WTC11 (cell line): ENCODE measurements around the gene CTNNA2. TPM values are rescaled to one million over a fixed set of nuclear protein-coding genes. Genes with fewer than 3 reads are reported as not detected.

Experiments
- ATAC-seq: fragments of 200-7000 bp; cut with Tn5 transposase; 2 replicates; pipeline ENCODE4 v1.10.0; 2021; ENCODE audit warnings: mild to moderate bottlenecking, moderate library complexity
- CTCF ChIA-PET: fragments of 300-600 bp; sonication (Branson Sonifier 250); formaldehyde crosslinking; loops from one replicate; lab custom pipeline; 2021; ENCODE audit warnings: antibody characterized with exemption; lab: Charles Lee
- POLR2A ChIA-PET: fragments of 350-600 bp; sonication (Branson Sonifier 250); formaldehyde crosslinking; loops from one replicate; lab custom pipeline; 2021; ENCODE audit warnings: antibody characterized with exemption; lab: Charles Lee
- DNase-seq: peaks from one replicate; pipeline ENCODE4 v3.0.0; 2021; ENCODE audit warnings: low spot score
- H3K27ac Mint-ChIP-seq: 2 replicates; pipeline ENCODE4 v1.8.0; 2021; ENCODE audit warnings: mixed read lengths
- H3K27me3 Mint-ChIP-seq: 2 replicates; pipeline ENCODE4 v1.8.0; 2021; ENCODE audit warnings: low read depth, mild to moderate bottlenecking, moderate library complexity, mixed read lengths
- H3K36me3 Mint-ChIP-seq: 2 replicates; pipeline ENCODE4 v1.8.0; 2021; ENCODE audit warnings: mixed read lengths
- H3K4me1 Mint-ChIP-seq: 2 replicates; pipeline ENCODE4 v1.8.0; 2022; ENCODE audit warnings: mixed read lengths
- H3K4me3 Mint-ChIP-seq: 2 replicates; pipeline ENCODE4 v1.8.0; 2021; ENCODE audit warnings: mild to moderate bottlenecking, moderate library complexity, mixed read lengths
- H3K9me3 Mint-ChIP-seq: 2 replicates; pipeline ENCODE4 v1.8.0; 2021; ENCODE audit warnings: mixed read lengths
- ATF1 ChIP-seq: sonication (generic); formaldehyde crosslinking; IDR thresholded peaks from 2 replicates; pipeline ENCODE4 v1.8.1; 2023; ENCODE audit warnings: mild to moderate bottlenecking, moderate library complexity, missing genetic modification reagents
- ELF4 ChIP-seq: sonication (generic); formaldehyde crosslinking; IDR thresholded peaks from 2 replicates; pipeline ENCODE4 v1.8.1; 2022; ENCODE audit warnings: low read depth, mild to moderate bottlenecking, moderate library complexity, missing genetic modification reagents
- ETV6 ChIP-seq: sonication (generic); formaldehyde crosslinking; IDR thresholded peaks from 2 replicates; pipeline ENCODE4 v1.8.1; 2022; ENCODE audit warnings: mild to moderate bottlenecking, missing genetic modification reagents
- FOXP1 ChIP-seq: sonication (generic); formaldehyde crosslinking; IDR thresholded peaks from 2 replicates; pipeline ENCODE4 v1.8.0; 2022; ENCODE audit warnings: missing genetic modification reagents, mild to moderate bottlenecking, moderate library complexity, borderline replicate concordance
- KAT7 ChIP-seq: sonication (generic); formaldehyde crosslinking; IDR thresholded peaks from 2 replicates; pipeline ENCODE4 v1.8.1; 2023; ENCODE audit warnings: missing genetic modification reagents, mild to moderate bottlenecking, borderline replicate concordance
- NR2C2 ChIP-seq: sonication (generic); formaldehyde crosslinking; IDR thresholded peaks from 2 replicates; pipeline ENCODE4 v1.8.0; 2022; ENCODE audit warnings: mild to moderate bottlenecking, missing genetic modification reagents
- NR3C1 ChIP-seq: sonication (generic); formaldehyde crosslinking; conservative IDR thresholded peaks from 2 replicates; pipeline ENCODE4 v1.8.1; 2023; ENCODE audit warnings: low read depth, mild to moderate bottlenecking, missing genetic modification reagents
- SMAD3 ChIP-seq: sonication (generic); formaldehyde crosslinking; IDR thresholded peaks from 2 replicates; pipeline ENCODE4 v1.8.0; 2022; ENCODE audit warnings: missing genetic modification reagents, mild to moderate bottlenecking, borderline replicate concordance
- SOX15 ChIP-seq: fragments of 250-450 bp; sonication (Bioruptor Pico); IDR thresholded peaks from 2 replicates; pipeline ENCODE4 v1.9.0; 2021; ENCODE audit warnings: mild to moderate bottlenecking
- SP1 ChIP-seq: sonication (generic); formaldehyde crosslinking; conservative IDR thresholded peaks from 2 replicates; pipeline ENCODE4 v1.8.1; 2022; ENCODE audit warnings: missing genetic modification reagents
- TEAD1 ChIP-seq: sonication (generic); formaldehyde crosslinking; IDR thresholded peaks from 2 replicates; pipeline ENCODE4 v1.8.0; 2022; ENCODE audit warnings: mild to moderate bottlenecking, missing genetic modification reagents
- ZNF138 ChIP-seq: sonication (generic); formaldehyde crosslinking; conservative IDR thresholded peaks from 2 replicates; pipeline ENCODE4 v1.8.1; 2022; ENCODE audit warnings: mild to moderate bottlenecking, moderate library complexity, missing genetic modification reagents
- ZNF219 ChIP-seq: sonication (generic); formaldehyde crosslinking; IDR thresholded peaks from 2 replicates; pipeline ENCODE4 v1.8.0; 2023; ENCODE audit warnings: missing genetic modification reagents, mild to moderate bottlenecking, borderline replicate concordance
- ZNF396 ChIP-seq: fragments of 250-450 bp; sonication (Bioruptor Pico); IDR thresholded peaks from 2 replicates; pipeline ENCODE4 v1.8.0; 2021; ENCODE audit warnings: mild to moderate bottlenecking, moderate library complexity, borderline replicate concordance
- total RNA-seq: library from RNA; stranded (reverse); gene quantifications from 3 replicates; pipeline ENCODE4 v1.2.3, GENCODE V29; 2021
- TF ChIP-seq, protein P1 (sequence below): sonication (generic); formaldehyde crosslinking; IDR thresholded peaks from 2 replicates; pipeline ENCODE4 v1.8.1; 2022; ENCODE audit warnings: low read depth, missing genetic modification reagents, borderline replicate concordance
- TF ChIP-seq, protein P2 (sequence below): fragments of 250-450 bp; sonication (Bioruptor Pico); IDR thresholded peaks from 2 replicates; pipeline ENCODE4 v1.9.0; 2021; ENCODE audit warnings: mild to moderate bottlenecking, borderline replicate concordance
- TF ChIP-seq, protein P3 (sequence below): sonication (generic); formaldehyde crosslinking; IDR thresholded peaks from 2 replicates; pipeline ENCODE4 v1.8.1; 2023; ENCODE audit warnings: mild to moderate bottlenecking, missing genetic modification reagents
- TF ChIP-seq, protein P4 (sequence below): sonication (generic); formaldehyde crosslinking; conservative IDR thresholded peaks from 2 replicates; pipeline ENCODE4 v1.8.1; 2022; ENCODE audit warnings: mild to moderate bottlenecking, missing genetic modification reagents
- TF ChIP-seq, protein P5 (sequence below): sonication (generic); formaldehyde crosslinking; IDR thresholded peaks from 2 replicates; pipeline ENCODE4 v1.8.0; 2022; ENCODE audit warnings: mild to moderate bottlenecking, missing genetic modification reagents
- TF ChIP-seq, protein P6 (sequence below): sonication (generic); formaldehyde crosslinking; IDR thresholded peaks from 2 replicates; pipeline ENCODE4 v1.8.0; 2022; ENCODE audit warnings: missing genetic modification reagents
- TF ChIP-seq, protein P7 (sequence below): sonication (generic); formaldehyde crosslinking; IDR thresholded peaks from 2 replicates; pipeline ENCODE4 v1.8.1; 2022; ENCODE audit warnings: mild to moderate bottlenecking, moderate library complexity, missing genetic modification reagents

CTNNA2 gene
- total RNA-seq, 1 experiment from 2014 or later: 3.8 TPM

DNA sequence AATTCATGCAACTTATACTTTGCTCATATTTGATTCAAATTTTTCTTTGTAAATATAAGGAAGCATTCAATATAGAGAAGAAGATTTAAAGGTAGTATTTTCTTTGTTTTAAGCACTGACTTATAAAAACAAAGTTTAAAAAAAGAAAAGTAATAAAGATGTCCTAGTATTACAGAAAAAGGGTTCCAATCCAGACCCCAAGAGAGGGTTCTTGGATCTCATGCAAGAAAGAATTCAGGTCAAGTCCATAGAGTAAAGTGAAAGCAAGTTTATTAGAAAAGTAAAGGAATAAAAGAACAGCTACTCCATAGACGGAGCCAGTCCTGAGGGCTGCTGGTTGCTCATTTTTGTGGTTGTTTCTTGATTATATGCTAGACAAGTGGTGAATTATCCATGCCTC lies 267.9 kb downstream of the CTNNA2 start (continued):
- TF ChIP-seq ZNF396 (CRISPR knock-in tag): no peak

DNA sequence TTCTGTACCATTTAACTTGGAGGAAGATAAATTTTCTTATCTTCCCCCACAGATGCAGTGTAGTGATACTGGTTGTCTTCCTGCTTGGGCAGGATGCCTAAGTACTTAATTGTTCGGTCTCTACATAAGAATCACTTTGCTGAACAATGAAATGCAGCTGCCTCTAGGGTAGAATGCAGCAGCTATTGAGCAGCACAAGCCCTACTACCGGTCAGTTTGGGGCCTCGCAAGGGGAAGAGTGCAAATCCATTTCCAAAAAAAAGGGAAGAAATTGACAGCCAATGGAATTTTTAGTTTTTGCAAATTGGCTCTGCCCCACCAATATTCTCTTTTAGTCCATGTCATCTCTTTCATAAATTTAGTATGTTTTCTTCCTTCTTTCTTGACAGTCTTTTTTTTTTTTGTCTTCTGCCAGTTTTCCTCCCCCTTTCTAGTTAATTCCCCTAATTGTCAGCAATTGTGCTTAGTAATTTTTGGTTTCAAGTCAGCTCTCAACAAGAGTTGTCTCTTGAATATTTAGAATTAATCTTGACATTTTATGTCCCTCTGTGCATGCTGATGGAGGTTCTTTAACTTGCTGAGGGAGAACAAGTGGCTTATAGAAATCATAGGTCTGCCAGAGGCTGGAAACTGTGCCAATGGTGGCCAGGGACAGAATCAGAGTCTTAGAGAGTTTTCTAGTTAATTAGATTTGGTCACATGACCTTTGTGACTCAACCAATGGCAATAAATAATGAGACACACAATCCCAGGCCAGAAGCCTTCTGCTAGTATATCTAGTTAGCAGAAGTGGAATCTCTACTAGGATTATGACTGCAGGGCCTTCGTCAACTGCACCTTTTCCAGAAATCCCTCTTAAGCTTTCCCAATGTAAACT lies 270.0 kb downstream of the CTNNA2 start:
- DNase-seq: peak; percentile 38
- TF ChIP-seq, protein P1, sequence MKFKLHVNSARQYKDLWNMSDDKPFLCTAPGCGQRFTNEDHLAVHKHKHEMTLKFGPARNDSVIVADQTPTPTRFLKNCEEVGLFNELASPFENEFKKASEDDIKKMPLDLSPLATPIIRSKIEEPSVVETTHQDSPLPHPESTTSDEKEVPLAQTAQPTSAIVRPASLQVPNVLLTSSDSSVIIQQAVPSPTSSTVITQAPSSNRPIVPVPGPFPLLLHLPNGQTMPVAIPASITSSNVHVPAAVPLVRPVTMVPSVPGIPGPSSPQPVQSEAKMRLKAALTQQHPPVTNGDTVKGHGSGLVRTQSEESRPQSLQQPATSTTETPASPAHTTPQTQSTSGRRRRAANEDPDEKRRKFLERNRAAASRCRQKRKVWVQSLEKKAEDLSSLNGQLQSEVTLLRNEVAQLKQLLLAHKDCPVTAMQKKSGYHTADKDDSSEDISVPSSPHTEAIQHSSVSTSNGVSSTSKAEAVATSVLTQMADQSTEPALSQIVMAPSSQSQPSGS (CRISPR knock-in tag): no peak
- no peak for TF ChIP-seq ELF4
- TF ChIP-seq, protein P2, sequence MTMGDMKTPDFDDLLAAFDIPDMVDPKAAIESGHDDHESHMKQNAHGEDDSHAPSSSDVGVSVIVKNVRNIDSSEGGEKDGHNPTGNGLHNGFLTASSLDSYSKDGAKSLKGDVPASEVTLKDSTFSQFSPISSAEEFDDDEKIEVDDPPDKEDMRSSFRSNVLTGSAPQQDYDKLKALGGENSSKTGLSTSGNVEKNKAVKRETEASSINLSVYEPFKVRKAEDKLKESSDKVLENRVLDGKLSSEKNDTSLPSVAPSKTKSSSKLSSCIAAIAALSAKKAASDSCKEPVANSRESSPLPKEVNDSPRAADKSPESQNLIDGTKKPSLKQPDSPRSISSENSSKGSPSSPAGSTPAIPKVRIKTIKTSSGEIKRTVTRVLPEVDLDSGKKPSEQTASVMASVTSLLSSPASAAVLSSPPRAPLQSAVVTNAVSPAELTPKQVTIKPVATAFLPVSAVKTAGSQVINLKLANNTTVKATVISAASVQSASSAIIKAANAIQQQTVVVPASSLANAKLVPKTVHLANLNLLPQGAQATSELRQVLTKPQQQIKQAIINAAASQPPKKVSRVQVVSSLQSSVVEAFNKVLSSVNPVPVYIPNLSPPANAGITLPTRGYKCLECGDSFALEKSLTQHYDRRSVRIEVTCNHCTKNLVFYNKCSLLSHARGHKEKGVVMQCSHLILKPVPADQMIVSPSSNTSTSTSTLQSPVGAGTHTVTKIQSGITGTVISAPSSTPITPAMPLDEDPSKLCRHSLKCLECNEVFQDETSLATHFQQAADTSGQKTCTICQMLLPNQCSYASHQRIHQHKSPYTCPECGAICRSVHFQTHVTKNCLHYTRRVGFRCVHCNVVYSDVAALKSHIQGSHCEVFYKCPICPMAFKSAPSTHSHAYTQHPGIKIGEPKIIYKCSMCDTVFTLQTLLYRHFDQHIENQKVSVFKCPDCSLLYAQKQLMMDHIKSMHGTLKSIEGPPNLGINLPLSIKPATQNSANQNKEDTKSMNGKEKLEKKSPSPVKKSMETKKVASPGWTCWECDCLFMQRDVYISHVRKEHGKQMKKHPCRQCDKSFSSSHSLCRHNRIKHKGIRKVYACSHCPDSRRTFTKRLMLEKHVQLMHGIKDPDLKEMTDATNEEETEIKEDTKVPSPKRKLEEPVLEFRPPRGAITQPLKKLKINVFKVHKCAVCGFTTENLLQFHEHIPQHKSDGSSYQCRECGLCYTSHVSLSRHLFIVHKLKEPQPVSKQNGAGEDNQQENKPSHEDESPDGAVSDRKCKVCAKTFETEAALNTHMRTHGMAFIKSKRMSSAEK (CRISPR knock-in tag): 0 out of 2 replicates have a peak, but pooled peaks have one; percentile 8
- TF ChIP-seq, protein P3, sequence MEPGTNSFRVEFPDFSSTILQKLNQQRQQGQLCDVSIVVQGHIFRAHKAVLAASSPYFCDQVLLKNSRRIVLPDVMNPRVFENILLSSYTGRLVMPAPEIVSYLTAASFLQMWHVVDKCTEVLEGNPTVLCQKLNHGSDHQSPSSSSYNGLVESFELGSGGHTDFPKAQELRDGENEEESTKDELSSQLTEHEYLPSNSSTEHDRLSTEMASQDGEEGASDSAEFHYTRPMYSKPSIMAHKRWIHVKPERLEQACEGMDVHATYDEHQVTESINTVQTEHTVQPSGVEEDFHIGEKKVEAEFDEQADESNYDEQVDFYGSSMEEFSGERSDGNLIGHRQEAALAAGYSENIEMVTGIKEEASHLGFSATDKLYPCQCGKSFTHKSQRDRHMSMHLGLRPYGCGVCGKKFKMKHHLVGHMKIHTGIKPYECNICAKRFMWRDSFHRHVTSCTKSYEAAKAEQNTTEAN (CRISPR knock-in tag): peak; percentile 54; the same call in 1 of the 2 replicates
- no peak for TF ChIP-seq ZNF219 (CRISPR knock-in tag)
- TF ChIP-seq ZNF138: no peak
- TF ChIP-seq, protein P4, sequence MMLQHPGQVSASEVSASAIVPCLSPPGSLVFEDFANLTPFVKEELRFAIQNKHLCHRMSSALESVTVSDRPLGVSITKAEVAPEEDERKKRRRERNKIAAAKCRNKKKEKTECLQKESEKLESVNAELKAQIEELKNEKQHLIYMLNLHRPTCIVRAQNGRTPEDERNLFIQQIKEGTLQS (CRISPR knock-in tag): no peak
- 0 out of 2 replicates have a peak, but pooled peaks have one; percentile 2 for TF ChIP-seq ZNF396 (CRISPR knock-in tag)
- no peak for TF ChIP-seq NR3C1 (CRISPR knock-in tag)
- TF ChIP-seq TEAD1: peak; percentile 60; the same call in 1 of the 2 replicates
- TF ChIP-seq, protein P5, sequence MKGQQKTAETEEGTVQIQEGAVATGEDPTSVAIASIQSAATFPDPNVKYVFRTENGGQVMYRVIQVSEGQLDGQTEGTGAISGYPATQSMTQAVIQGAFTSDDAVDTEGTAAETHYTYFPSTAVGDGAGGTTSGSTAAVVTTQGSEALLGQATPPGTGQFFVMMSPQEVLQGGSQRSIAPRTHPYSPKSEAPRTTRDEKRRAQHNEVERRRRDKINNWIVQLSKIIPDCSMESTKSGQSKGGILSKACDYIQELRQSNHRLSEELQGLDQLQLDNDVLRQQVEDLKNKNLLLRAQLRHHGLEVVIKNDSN (CRISPR knock-in tag): 0 out of 2 replicates have a peak, but pooled peaks have one; percentile 25
- TF ChIP-seq SP1 (CRISPR knock-in tag): peak; percentile 48; the same call in 1 of the 2 replicates
- TF ChIP-seq SOX15 (CRISPR knock-in tag): no peak
- TF ChIP-seq, protein P6, sequence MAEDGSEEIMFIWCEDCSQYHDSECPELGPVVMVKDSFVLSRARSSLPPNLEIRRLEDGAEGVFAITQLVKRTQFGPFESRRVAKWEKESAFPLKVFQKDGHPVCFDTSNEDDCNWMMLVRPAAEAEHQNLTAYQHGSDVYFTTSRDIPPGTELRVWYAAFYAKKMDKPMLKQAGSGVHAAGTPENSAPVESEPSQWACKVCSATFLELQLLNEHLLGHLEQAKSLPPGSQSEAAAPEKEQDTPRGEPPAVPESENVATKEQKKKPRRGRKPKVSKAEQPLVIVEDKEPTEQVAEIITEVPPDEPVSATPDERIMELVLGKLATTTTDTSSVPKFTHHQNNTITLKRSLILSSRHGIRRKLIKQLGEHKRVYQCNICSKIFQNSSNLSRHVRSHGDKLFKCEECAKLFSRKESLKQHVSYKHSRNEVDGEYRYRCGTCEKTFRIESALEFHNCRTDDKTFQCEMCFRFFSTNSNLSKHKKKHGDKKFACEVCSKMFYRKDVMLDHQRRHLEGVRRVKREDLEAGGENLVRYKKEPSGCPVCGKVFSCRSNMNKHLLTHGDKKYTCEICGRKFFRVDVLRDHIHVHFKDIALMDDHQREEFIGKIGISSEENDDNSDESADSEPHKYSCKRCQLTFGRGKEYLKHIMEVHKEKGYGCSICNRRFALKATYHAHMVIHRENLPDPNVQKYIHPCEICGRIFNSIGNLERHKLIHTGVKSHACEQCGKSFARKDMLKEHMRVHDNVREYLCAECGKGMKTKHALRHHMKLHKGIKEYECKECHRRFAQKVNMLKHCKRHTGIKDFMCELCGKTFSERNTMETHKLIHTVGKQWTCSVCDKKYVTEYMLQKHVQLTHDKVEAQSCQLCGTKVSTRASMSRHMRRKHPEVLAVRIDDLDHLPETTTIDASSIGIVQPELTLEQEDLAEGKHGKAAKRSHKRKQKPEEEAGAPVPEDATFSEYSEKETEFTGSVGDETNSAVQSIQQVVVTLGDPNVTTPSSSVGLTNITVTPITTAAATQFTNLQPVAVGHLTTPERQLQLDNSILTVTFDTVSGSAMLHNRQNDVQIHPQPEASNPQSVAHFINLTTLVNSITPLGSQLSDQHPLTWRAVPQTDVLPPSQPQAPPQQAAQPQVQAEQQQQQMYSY (CRISPR knock-in tag): no peak
- TF ChIP-seq SMAD3 (CRISPR knock-in tag): 0 out of 2 replicates have a peak, but pooled peaks have one; percentile 28
- TF ChIP-seq, protein P7, sequence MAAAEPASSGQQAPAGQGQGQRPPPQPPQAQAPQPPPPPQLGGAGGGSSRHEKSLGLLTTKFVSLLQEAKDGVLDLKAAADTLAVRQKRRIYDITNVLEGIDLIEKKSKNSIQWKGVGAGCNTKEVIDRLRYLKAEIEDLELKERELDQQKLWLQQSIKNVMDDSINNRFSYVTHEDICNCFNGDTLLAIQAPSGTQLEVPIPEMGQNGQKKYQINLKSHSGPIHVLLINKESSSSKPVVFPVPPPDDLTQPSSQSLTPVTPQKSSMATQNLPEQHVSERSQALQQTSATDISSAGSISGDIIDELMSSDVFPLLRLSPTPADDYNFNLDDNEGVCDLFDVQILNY (CRISPR knock-in tag): no peak
- TF ChIP-seq ATF1 (CRISPR knock-in tag): no peak
- TF ChIP-seq FOXP1: no peak
- TF ChIP-seq NR2C2 (CRISPR knock-in tag): no peak
- TF ChIP-seq ETV6 (CRISPR knock-in tag): peak; percentile 69
- no peak for TF ChIP-seq KAT7

More for the DNA sequence above, 270.0 kb downstream of the CTNNA2 start:
- Mint-ChIP-seq H3K4me3 (no peak overlapping the region), H3K9me3 (peaks cover 20% of the 10 kb centered on the region), H3K27me3 (no peaks in the 10 kb centered on the region), H3K4me1 (peaks cover 70% of the 10 kb centered on the region), H3K36me3 (peaks cover 22% of the 10 kb centered on the region), H3K27ac (peak overlapping the region; percentile 94)
- peak; percentile 99 for ATAC-seq
- ChIA-PET POLR2A (interaction anchor here (0.6 to 0.7 kb wide), 2 partner anchors 42 to 524 kb away, joined by 3 to 4 read pairs; no protein-coding TSS in a partner anchor), CTCF (interaction anchor here (0.6 to 1.4 kb wide), 4 partner anchors 12 to 113 kb away, joined by 3 to 7 read pairs (median 6); no protein-coding TSS in a partner anchor)
